NB4 (cell line): Measurements from ENCODE around the gene TBC1D21.

Source experiments
- POLR2A ChIP-seq: IDR thresholded peaks from 2 replicates; pipeline ENCODE4 v1.6.1; 2011; ENCODE audit warnings: mild to moderate bottlenecking; ENCODE audit not compliant: insufficient read length; ENCODE audit errors: extremely low read depth
- TF ChIP-seq, protein P1 (sequence below): IDR thresholded peaks from one replicate; pipeline ENCODE4 v1.5.1; 2012; ENCODE audit warnings: low read depth, low read length

DNA sequence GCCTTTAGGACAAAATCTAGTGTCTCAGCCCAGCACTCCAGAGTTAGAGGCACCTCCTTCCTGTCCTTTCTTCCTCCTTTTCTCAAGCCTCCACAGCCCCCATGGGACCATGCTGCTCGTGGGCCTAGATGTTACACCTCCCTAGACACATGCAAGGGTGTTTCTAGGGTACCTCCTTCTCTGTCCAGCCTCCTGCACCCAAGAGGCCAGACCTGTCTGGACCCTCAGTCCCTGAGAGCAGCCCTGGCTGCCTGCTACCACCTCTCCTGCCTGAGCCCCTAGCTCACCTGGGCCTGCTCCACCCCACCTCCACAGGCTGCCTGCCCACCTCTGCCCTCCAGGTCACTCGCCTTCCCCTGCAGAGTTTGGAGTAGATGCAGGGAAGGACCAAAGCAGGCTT is 58.1 kb downstream of the TBC1D21 start:
- TF ChIP-seq, protein P1, sequence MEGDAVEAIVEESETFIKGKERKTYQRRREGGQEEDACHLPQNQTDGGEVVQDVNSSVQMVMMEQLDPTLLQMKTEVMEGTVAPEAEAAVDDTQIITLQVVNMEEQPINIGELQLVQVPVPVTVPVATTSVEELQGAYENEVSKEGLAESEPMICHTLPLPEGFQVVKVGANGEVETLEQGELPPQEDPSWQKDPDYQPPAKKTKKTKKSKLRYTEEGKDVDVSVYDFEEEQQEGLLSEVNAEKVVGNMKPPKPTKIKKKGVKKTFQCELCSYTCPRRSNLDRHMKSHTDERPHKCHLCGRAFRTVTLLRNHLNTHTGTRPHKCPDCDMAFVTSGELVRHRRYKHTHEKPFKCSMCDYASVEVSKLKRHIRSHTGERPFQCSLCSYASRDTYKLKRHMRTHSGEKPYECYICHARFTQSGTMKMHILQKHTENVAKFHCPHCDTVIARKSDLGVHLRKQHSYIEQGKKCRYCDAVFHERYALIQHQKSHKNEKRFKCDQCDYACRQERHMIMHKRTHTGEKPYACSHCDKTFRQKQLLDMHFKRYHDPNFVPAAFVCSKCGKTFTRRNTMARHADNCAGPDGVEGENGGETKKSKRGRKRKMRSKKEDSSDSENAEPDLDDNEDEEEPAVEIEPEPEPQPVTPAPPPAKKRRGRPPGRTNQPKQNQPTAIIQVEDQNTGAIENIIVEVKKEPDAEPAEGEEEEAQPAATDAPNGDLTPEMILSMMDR = no peak
- TF ChIP-seq POLR2A = no peak
